H4 (cell line): ENCODE data around the gene RBFOX1. TPM values are rescaled to one million over a fixed set of nuclear protein-coding genes. Genes with fewer than 3 reads are reported as not detected.

Experiments
- DNase-seq: peaks from one replicate; pipeline ENCODE4 v3.0.0-alpha.2; 2015; ENCODE audit warnings: low spot score
- total RNA-seq: library from RNA; depleted of rRNA; stranded (reverse); fragments of >200 nt; shearing (Covaris generic); gene quantifications from 2 replicates; pipeline ENCODE4 v1.2.3, GENCODE V29; 2014; rRNA removed

The RBFOX1 gene
- 0.31 TPM in 1 of 2 replicates, not detected in the other for total RNA-seq

- no peak for DNase-seq
Observed at GRCh38 chr16:7332611-7333010, at the start of gene RBFOX1. RBFOX1 (plus strand) TSS chr16:7332845.

- no peak for DNase-seq
Observed at GRCh38 chr16:7284780-7285179, 47.9 kb upstream of the RBFOX1 start.

- DNase-seq = no peak
Observed at GRCh38 chr16:7285520-7285919, 47.1 kb upstream of the RBFOX1 start.

GRCh38 chr16:7289299-7289698 lies 43.3 kb upstream of the RBFOX1 start:
- DNase-seq = no peak

- no peak for DNase-seq
Observed at GRCh38 chr16:7290682-7291081, 42.0 kb upstream of the RBFOX1 start.

- no peak for DNase-seq
Observed at GRCh38 chr16:7294020-7294419, 38.6 kb upstream of the RBFOX1 start.

- no peak for DNase-seq
Observed at GRCh38 chr16:7303052-7303610, 29.5 kb upstream of the RBFOX1 start.

- no peak for DNase-seq
Observed at GRCh38 chr16:7303660-7304200, 28.9 kb upstream of the RBFOX1 start.

GRCh38 chr16:7304279-7304678 lies 28.4 kb upstream of the RBFOX1 start:
- DNase-seq = no peak

- DNase-seq = no peak
Observed at GRCh38 chr16:7304958-7305357, 27.7 kb upstream of the RBFOX1 start.

- no peak for DNase-seq
Observed at GRCh38 chr16:7313170-7313569, 19.5 kb upstream of the RBFOX1 start.

- DNase-seq = no peak
Observed at GRCh38 chr16:7314163-7314562, 18.5 kb upstream of the RBFOX1 start.

GRCh38 chr16:7315813-7316212 lies 16.8 kb upstream of the RBFOX1 start:
- no peak for DNase-seq

GRCh38 chr16:7316281-7316888 lies 16.3 kb upstream of the RBFOX1 start:
- no peak for DNase-seq

GRCh38 chr16:7317982-7318381 lies 14.7 kb upstream of the RBFOX1 start:
- DNase-seq = no peak

- DNase-seq = no peak
Observed at GRCh38 chr16:7318686-7319085, 14.0 kb upstream of the RBFOX1 start.

GRCh38 chr16:7319514-7319913 lies 13.1 kb upstream of the RBFOX1 start:
- no peak for DNase-seq

GRCh38 chr16:7321661-7322060 lies 11.0 kb upstream of the RBFOX1 start:
- no peak for DNase-seq

GRCh38 chr16:7324321-7324720 lies 8.3 kb upstream of the RBFOX1 start:
- no peak for DNase-seq

- DNase-seq = no peak
Observed at GRCh38 chr16:7325834-7326233, 6.8 kb upstream of the RBFOX1 start.

GRCh38 chr16:7330709-7331108 lies 1.9 kb upstream of the RBFOX1 start:
- no peak for DNase-seq

- no peak for DNase-seq
Observed at GRCh38 chr16:7331997-7332396, 648 bp upstream of the RBFOX1 start.

- DNase-seq = no peak
Observed at GRCh38 chr16:7333180-7333725, 608 bp downstream of the RBFOX1 start.
